K562 (cell line): ENCODE results near the gene MATK. TPM values are rescaled to one million over a fixed set of nuclear protein-coding genes. Genes with fewer than 3 reads are reported as not detected.

ENCODE experiments used
- ATAC-seq: fragments of 200-7000 bp; cut with Tn5 transposase; 3 replicates; pipeline ENCODE4 v1.9.1; 2020; ENCODE audit warnings: moderate library complexity
- BruUV-seq: library from RNA; stranded (reverse); fragments of 400-500 nt; replicated peaks from 2 replicates; lab custom pipeline; 2021; lab: Mats Ljungman, UMichigan
- CTCF ChIA-PET: fragments of 300-600 bp; formaldehyde crosslinking; extraction: SDS; loops from one replicate; lab custom pipeline; 2021; ENCODE audit warnings: low intra/inter-chr PET ratio; lab: Yijun Ruan, JAX
- POLR2A ChIA-PET: fragments of 300-600, 350-650 bp; sonication (Branson Sonifier 250); formaldehyde crosslinking; extraction: SDS; loops from one replicate; lab custom pipeline; 2021; ENCODE audit warnings: antibody characterized with exemption, inconsistent platforms; lab: Yijun Ruan, JAX
- DNase-seq, 4 experiments: peaks; one replicate each; pipeline versions ENCODE4 v3.0.0 to v3.0.0-alpha.2; 2011 to 2018; ENCODE audit warnings: low spot score in 3 of 4, mixed read lengths in 3 of 4; ENCODE audit errors: extremely low read depth in 1 of 4
- FAIRE-seq: peaks from 2 replicates; lab custom pipeline; 2011; peaks lifted over from hg19 to GRCh38; lab: Jason Lieb, UNC
- H2AFZ ChIP-seq: 2 replicates; pipeline ENCODE4 v1.6.0; 2011; ENCODE audit warnings: low read depth, low read length, control low read depth, inconsistent platforms
- H3K27ac ChIP-seq: fragments of 200-600 bp; 3 replicates; pipeline ENCODE4 v1.8.0; 2011; ENCODE audit warnings: low read depth, mild to moderate bottlenecking, control low read depth, inconsistent platforms, low read length, moderate library complexity, mixed read lengths; ENCODE audit errors: extremely low read depth
- H3K27me3 ChIP-seq, 2 experiments: fragments of 300-600 bp in 1 of 2; 2 replicates in 1 of 2; 3 replicates in 1 of 2; pipeline versions ENCODE4 v1.6.0 to v1.8.0; 2011; ENCODE audit warnings: inconsistent platforms in 2 of 2, low read length in 2 of 2, mild to moderate bottlenecking in 1 of 2, mixed read lengths in 1 of 2, moderate library complexity in 1 of 2; ENCODE audit not compliant: control insufficient read depth in 2 of 2, insufficient read depth in 2 of 2
- H3K36me3 ChIP-seq: fragments of 300-600 bp; 3 replicates; pipeline ENCODE4 v1.8.0; 2011; ENCODE audit warnings: mild to moderate bottlenecking, low read length, inconsistent platforms; ENCODE audit not compliant: control insufficient read depth, insufficient read depth
- H3K4me1 ChIP-seq, 2 experiments: fragments of 200-600 bp in 1 of 2; replicated peaks in 1 of 2; 2 replicates in 1 of 2; 3 replicates in 1 of 2; pipeline versions ENCODE4 v1.5.1 to v1.8.0; 2011; ENCODE audit warnings: inconsistent platforms in 2 of 2, low read length in 2 of 2, mild to moderate bottlenecking in 1 of 2, mixed read lengths in 1 of 2, moderate library complexity in 1 of 2; ENCODE audit not compliant: control insufficient read depth in 2 of 2, insufficient read depth in 2 of 2
- H3K4me2 ChIP-seq: 2 replicates; pipeline ENCODE4 v1.6.1; 2011; ENCODE audit warnings: low read length, control low read depth, inconsistent platforms, mixed read lengths; ENCODE audit not compliant: insufficient read depth
- H3K4me3 ChIP-seq: fragments of 200-600 bp; sonication (generic), shearing (Covaris generic); 2 replicates; pipeline ENCODE4 v1.5.1; 2016; ENCODE audit warnings: control low read depth, inconsistent platforms
- H3K79me2 ChIP-seq: fragments of 200-600 bp; 3 replicates; pipeline ENCODE4 v1.8.0; 2011; ENCODE audit warnings: low read length, inconsistent platforms; ENCODE audit not compliant: control insufficient read depth, insufficient read depth
- H3K9ac ChIP-seq, 2 experiments: 2 replicates each; pipeline versions ENCODE4 v1.6.0 to v1.6.1; 2011; ENCODE audit warnings: low read depth in 2 of 2, low read length in 2 of 2, control low read depth in 1 of 2, inconsistent platforms in 1 of 2, mild to moderate bottlenecking in 1 of 2, mixed read lengths in 1 of 2; ENCODE audit not compliant: insufficient read depth in 1 of 2
- H3K9me1 ChIP-seq: one replicate; pipeline ENCODE4 v1.6.0; 2011; ENCODE audit warnings: inconsistent platforms, mild to moderate bottlenecking, low read length, moderate library complexity; ENCODE audit not compliant: control insufficient read depth, insufficient read depth
- H3K9me3 ChIP-seq: replicated peaks from 2 replicates; pipeline ENCODE4 v1.5.1; 2011; ENCODE audit warnings: low read depth, low read length, inconsistent platforms; ENCODE audit not compliant: control insufficient read depth, insufficient read depth
- H4K20me1 ChIP-seq: replicated peaks from 2 replicates; pipeline ENCODE4 v1.6.1; 2011; ENCODE audit warnings: low read length, inconsistent platforms, mixed read lengths; ENCODE audit not compliant: control insufficient read depth, insufficient read depth
- ARHGAP35 ChIP-seq: fragments of 450-650 bp; IDR thresholded peaks from 2 replicates; pipeline ENCODE4 v1.6.1; 2018; ENCODE audit not compliant: partially characterized antibody
- BRD9 ChIP-seq: fragments of 450-650 bp; IDR thresholded peaks from 2 replicates; pipeline ENCODE4 v1.6.1; 2018; ENCODE audit warnings: low read depth; ENCODE audit not compliant: partially characterized antibody
- CAMTA2 ChIP-seq: fragments of 250-450 bp; sonication (Bioruptor Pico); conservative IDR thresholded peaks from 2 replicates; pipeline ENCODE4 v1.5.1; 2022
- CREB3L1 ChIP-seq: fragments of 450-650 bp; IDR thresholded peaks from 2 replicates; pipeline ENCODE4 v1.6.1; 2014; ENCODE audit warnings: low read depth, mild to moderate bottlenecking, moderate library complexity, borderline replicate concordance
- FOXA1 ChIP-seq: fragments of 450-650 bp; IDR thresholded peaks from 2 replicates; pipeline ENCODE4 v1.6.1; 2016; ENCODE audit warnings: mild to moderate bottlenecking, borderline replicate concordance
- HNRNPH1 ChIP-seq: fragments of 200-400 bp; formaldehyde crosslinking; optimal IDR thresholded peaks from 2 replicates; pipeline ENCODE3; 2017; ENCODE audit warnings: low read depth, mild to moderate bottlenecking, low read length, moderate library complexity
- IRF9 ChIP-seq: fragments of 450-650 bp; IDR thresholded peaks from 2 replicates; pipeline ENCODE4 v1.6.1; 2016; ENCODE audit warnings: missing biosample characterization, missing genetic modification characterization
- MCM3 ChIP-seq: fragments of 450-650 bp; IDR thresholded peaks from 2 replicates; pipeline ENCODE4 v1.6.1; 2016
- NFATC3 ChIP-seq: fragments of 450-650 bp; IDR thresholded peaks from 2 replicates; pipeline ENCODE4 v1.6.1; 2017; ENCODE audit warnings: mild to moderate bottlenecking
- NONO ChIP-seq, 2 experiments: fragments of 200-400 bp in 1 of 2; fragments of 450-650 bp in 1 of 2; formaldehyde crosslinking in 1 of 2; IDR thresholded peaks; 2 replicates each; pipeline ENCODE4 v1.6.1; 2017; ENCODE audit warnings: low read depth in 2 of 2, mild to moderate bottlenecking in 2 of 2, moderate library complexity in 2 of 2, low read length in 1 of 2
- POU5F1 ChIP-seq: fragments of 150-350 bp; IDR thresholded peaks from 2 replicates; pipeline ENCODE4 v1.6.1; 2014; ENCODE audit warnings: borderline replicate concordance, low read length, low read depth, mild to moderate bottlenecking; ENCODE audit not compliant: partially characterized antibody
- SUPT5H ChIP-seq: fragments of 450-650 bp; IDR thresholded peaks from 2 replicates; pipeline ENCODE4 v1.6.1; 2016
- TAF7 ChIP-seq: fragments of 450-650 bp; IDR thresholded peaks from 2 replicates; pipeline ENCODE4 v1.6.1; 2016; ENCODE audit warnings: missing genetic modification characterization, missing compliant biosample characterization
- TAL1 ChIP-seq: fragments of 450-650 bp; IDR thresholded peaks from 2 replicates; pipeline ENCODE4 v1.6.1; 2016; ENCODE audit warnings: mild to moderate bottlenecking
- XRCC4 ChIP-seq: IDR thresholded peaks from one replicate; pipeline ENCODE4 v1.6.1; 2011; ENCODE audit not compliant: insufficient read depth, insufficient read length; ENCODE audit errors: extremely low read depth
- ZC3H11A ChIP-seq: IDR thresholded peaks from 2 replicates; pipeline ENCODE4 v1.6.1; 2012; ENCODE audit warnings: low read depth, low read length, improper control_type of control experiment
- ZNF165 ChIP-seq: fragments of 250-450 bp; sonication (Bioruptor Pico); IDR thresholded peaks from 2 replicates; pipeline ENCODE4 v1.4.0; 2020; ENCODE audit warnings: borderline replicate concordance
- ZNF212 ChIP-seq: fragments of 450-650 bp; formaldehyde crosslinking; IDR thresholded peaks from 2 replicates; pipeline ENCODE4 v1.4.0; 2020; ENCODE audit warnings: mild to moderate bottlenecking
- ZNF23 ChIP-seq: fragments of 250-450 bp; sonication (Bioruptor Pico); IDR thresholded peaks from 2 replicates; pipeline ENCODE4 v1.4.0; 2020; ENCODE audit warnings: mild to moderate bottlenecking
- ZNF707 ChIP-seq: fragments of 250-450 bp; sonication (Bioruptor Pico); conservative IDR thresholded peaks from 2 replicates; pipeline ENCODE4 v1.8.0; 2022; ENCODE audit warnings: inconsistent platforms, mild to moderate bottlenecking, moderate library complexity
- WGBS: fragments of 100-300 bp; shearing (Covaris generic); methylation state at CpG from one replicate; pipeline ENCODE4 v1.1.6; 2016; ENCODE audit warnings: low coverage, mixed read lengths; ENCODE audit not compliant: insufficient coverage; ENCODE audit errors: missing lambda C conversion rate; 5-methylcytosine and 5-hydroxymethylcytosine counted together
- in situ Hi-C: fragments of 300-500 bp; cut with MboI; formaldehyde crosslinking; loops from 4 replicates; pipeline ENCODE4 v1.15.0; 2018; ENCODE audit warnings: inconsistent platforms, mixed read lengths
- intact Hi-C: fragments of 100-400 bp; cut with micrococcal nuclease; formaldehyde crosslinking; loops from 2 replicates; pipeline ENCODE4 v1.14.2; 2022
- polyA plus RNA-seq, 8 experiments: library from polyadenylated mRNA; depleted of rRNA in 4 of 8; stranded (reverse) in 5 of 8; unstranded in 3 of 8; fragments of >200 nt; fragmentation: Nextera tagmentation in 2 of 8; fragmentation: Illumina TruSeq in 1 of 8; extraction: Ambion mirVana in 2 of 8; extraction: Trizol in 1 of 8; gene quantifications; 2 replicates each; pipeline versions ENCODE4 v1.2.1 to v1.2.3, GENCODE V29; 2011 to 2014; ENCODE audit warnings: inconsistent platforms in 1 of 8, missing spikeins in 1 of 8
- total RNA-seq, 7 experiments: library from RNA; depleted of rRNA in 6 of 7; stranded (reverse); fragments of >200 nt in 6 of 7; fragmentation: Illumina TruSeq in 2 of 7; extraction: Trizol in 2 of 7; gene quantifications; 2 replicates each; pipeline versions ENCODE4 v1.2.1 to v1.2.3, GENCODE V29; 2011 to 2021; ENCODE audit warnings: low replicate concordance in 1 of 7
- TF ChIP-seq, protein P1 (sequence below): fragments of 450-650 bp; IDR thresholded peaks from 2 replicates; pipeline ENCODE4 v1.6.1; 2017; ENCODE audit warnings: mild to moderate bottlenecking, moderate library complexity

MATK gene
- total and polyA plus RNA-seq, 9 of the 15 experiments (the other 6 are each of a cell fraction or from before 2014, with no cell fraction given) = 0.08 to 41.5 (median 21.4) TPM

- Histone ChIP-seq H3K9me1 (no peaks in the 10 kb centered on the region), H3K4me2 (peak overlapping the region; percentile 77), H3K4me1 (peaks cover 0 to 36% of the 10 kb centered on the region in 2 experiments; a peak in 2 of 5 replicates), H4K20me1 (no peaks in the 10 kb centered on the region), H3K79me2 (peaks cover 18% of the 10 kb centered on the region), H3K27ac (peak overlapping the region; percentile 88), H3K36me3 (peaks cover 28% of the 10 kb centered on the region; the same call in 2 of the 3 replicates), H2AFZ (peak overlapping the region; percentile 82), H3K4me3 (peak overlapping the region; percentile 97), H3K9me3 (peaks cover 20% of the 10 kb centered on the region), H3K9ac (peak overlapping the region; percentile 72 to 97), H3K27me3 (peaks cover 0 to 4% of the 10 kb centered on the region in 2 experiments; a peak in 1 of 5 replicates)
- ATAC-seq (peak; percentile 51), DNase-seq (peak; percentile 64 to 77 (median 71)), FAIRE-seq (peak; percentile 78)
- in situ Hi-C loops = no loop called here
- ChIA-PET POLR2A (interaction anchor here (0.6 kb wide), 1 partner anchor 15 kb away, joined by 3 read pairs; no protein-coding TSS in a partner anchor), CTCF (interaction anchor here (0.6 kb wide), 1 partner anchor 12 kb away, joined by 3 read pairs; no protein-coding TSS in a partner anchor)
- intact Hi-C loops = loop anchor here (10.0 kb wide), 1 partner anchor 59 kb away; no protein-coding TSS in a partner anchor
- 2% methylated on average over 37 of the region's 47 CpGs for WGBS
- TSS peak; percentile 40 for BruUV-seq
- TF ChIP-seq ZNF707 (CRISPR knock-in tag) (no peak), MCM3 (no peak), TAL1 (no peak), CREB3L1 (peak; percentile 53), ZC3H11A (no peak), ZNF23 (CRISPR knock-in tag) (no peak), HNRNPH1 (no peak), BRD9 (no peak), XRCC4 (no peak), FOXA1 (no peak), ARHGAP35 (no peak), NFATC3 (no peak), POU5F1 (no peak), IRF9 (tag) (no peak), ZNF165 (CRISPR knock-in tag) (no peak), TAF7 (no peak), ZNF212 (CRISPR knock-in tag) (no peak), SUPT5H (no peak; the same call in 1 of the 2 replicates), CAMTA2 (CRISPR knock-in tag) (no peak), NONO (IDR thresholded peaks at IDR 0.05; ENCODE audit: low read depth in 2 of 2, low read length in 1 of 2) (no peak)
- TF ChIP-seq, protein P1, sequence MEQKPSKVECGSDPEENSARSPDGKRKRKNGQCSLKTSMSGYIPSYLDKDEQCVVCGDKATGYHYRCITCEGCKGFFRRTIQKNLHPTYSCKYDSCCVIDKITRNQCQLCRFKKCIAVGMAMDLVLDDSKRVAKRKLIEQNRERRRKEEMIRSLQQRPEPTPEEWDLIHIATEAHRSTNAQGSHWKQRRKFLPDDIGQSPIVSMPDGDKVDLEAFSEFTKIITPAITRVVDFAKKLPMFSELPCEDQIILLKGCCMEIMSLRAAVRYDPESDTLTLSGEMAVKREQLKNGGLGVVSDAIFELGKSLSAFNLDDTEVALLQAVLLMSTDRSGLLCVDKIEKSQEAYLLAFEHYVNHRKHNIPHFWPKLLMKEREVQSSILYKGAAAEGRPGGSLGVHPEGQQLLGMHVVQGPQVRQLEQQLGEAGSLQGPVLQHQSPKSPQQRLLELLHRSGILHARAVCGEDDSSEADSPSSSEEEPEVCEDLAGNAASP = no peak
Measured at GRCh38 chr19:3785451-3785937, 687 bp downstream of the MATK start.
